HG03457 (cell line): ENCODE data around the gene CCNT1.
"Not testable (repeated sequence)": the region's sequence is repeated elsewhere in the genome, so short reads cannot be mapped to it uniquely, and the experiment has no call there.

Experiments used
- ATAC-seq: cut with Tn5 transposase; IDR thresholded peaks from one replicate; pipeline ENCODE4 v1.9.1; 2021; ENCODE audit warnings: moderate number of reproducible peaks; ENCODE audit not compliant: unreplicated experiment

CCNT1 gene

DNA sequence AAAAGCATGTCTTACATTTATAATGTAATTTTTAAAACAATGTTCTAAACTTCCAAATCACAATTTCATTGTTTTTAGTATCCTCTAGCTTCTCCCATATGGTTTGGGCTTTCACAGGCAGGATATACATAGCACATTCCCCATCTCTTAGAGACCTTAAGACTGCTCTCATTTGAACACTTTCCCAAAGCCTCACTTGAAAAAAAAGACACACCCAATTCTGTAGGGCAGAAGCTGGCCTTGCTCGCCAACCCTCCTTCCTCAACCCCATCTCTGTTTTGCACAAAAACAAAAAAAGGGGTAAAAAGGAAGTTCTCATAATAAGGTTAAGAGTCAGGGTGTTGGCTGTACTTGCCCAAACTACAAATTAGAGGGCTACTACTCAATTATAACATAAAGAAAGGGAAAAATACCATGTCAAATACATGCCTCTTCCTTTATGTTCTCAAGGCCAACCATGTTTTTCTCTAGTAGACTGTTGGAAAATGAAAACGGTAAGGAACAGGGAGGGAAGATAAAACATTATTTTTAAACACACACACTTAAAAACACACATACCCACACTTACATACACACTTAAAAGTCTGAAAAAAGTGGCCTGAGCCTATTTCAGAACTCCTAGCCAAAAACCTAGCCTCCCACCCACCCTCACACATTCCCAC, 24.6 kb downstream of the CCNT1 start:
- ATAC-seq = no peak

GRCh38 chr12:48690990-48691389, 25.5 kb downstream of the CCNT1 start:
- no peak for ATAC-seq

GRCh38 chr12:48690436-48690835, 26.1 kb downstream of the CCNT1 start:
- ATAC-seq = no peak

DNA sequence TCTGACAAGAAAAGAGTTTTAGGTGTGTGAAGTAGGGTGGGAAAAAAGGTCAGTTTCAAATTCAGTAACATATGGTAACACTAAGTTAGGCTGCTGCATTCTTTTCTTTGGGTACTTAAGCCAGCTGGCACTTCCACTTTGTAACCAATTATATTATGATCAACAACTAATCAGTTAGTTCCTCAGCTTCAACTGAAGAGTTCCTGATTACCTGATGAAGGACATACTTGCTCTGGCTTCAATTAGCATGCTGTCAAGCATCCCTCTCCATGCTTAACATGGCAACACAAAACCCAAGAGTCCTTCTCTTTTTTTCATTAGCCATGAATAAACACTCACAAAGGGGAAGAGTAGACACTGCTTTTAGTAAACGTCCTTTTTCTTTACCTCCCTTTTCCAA, 27.7 kb downstream of the CCNT1 start:
- ATAC-seq = no peak

- no peak for ATAC-seq
These were observed 28.9 kb downstream of the CCNT1 start for GRCh38 chr12:48687592-48687991.

- ATAC-seq = no peak
These were observed 29.7 kb downstream of the CCNT1 start for GRCh38 chr12:48686615-48687334.

DNA sequence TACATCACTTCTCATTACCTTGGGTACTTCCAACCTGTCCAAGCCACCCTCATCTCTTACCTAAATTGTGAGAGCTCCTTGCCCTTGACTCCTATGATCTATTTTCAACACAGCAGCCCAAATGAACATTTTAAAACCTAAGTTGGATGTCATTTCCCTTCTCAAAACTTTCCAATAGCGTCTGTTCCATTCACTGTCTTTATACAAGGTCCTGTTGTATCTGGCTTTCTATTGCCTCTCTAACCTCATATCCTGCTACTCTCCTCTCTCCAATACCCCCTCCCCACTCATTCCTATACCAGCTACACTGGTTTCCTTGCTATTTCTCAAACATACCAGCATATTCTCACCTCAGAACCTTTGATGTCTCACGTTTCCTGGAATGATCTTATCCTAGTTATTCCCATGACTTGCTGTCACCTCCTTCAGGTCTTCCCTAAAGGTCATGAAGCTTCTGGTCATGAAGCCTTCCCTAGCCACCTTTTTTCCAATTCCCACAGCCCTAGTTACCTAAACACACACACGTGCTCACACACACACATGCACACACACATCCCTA, 30.4 kb downstream of the CCNT1 start:
- no peak for ATAC-seq

GRCh38 chr12:48683534-48683933, 33.0 kb downstream of the CCNT1 start:
- ATAC-seq = no peak

DNA sequence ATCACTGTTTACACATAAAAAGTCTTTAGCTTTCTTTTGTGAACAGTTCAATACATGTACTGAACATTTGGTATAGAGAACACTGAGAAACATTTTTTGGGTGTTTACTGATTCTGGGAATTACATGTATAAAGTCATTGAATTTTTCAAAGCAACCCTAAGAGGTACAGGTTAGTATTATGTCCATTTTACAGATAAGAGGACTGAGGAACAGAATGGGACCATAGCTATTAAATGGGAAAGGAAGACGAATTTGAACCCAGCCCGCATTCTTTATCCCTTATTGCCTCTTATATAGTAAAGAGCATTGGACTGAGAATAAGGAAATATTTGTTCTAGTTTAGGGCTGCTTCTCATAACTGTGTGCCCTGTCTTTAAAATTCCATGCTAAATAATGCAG, 33.6 kb downstream of the CCNT1 start:
- no peak for ATAC-seq

DNA sequence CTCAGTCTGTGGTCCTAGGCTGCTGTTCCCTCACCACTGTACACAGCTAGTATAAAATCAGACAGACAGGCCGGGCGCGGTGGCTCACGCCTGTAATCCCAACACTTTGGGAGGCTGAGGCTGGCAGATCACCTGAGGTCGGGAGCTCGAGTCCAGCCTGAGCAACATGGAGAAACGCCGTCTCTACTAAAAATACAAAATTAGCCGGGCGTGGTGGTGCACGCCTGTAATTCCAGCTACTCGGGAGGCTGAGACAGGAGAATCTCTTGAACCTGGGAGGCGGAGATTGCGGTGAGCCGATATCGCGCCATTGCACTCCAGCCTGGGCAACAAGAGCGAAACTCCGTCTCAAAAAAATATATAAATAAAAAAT, 34.0 kb downstream of the CCNT1 start:
- not testable (repeated sequence) for ATAC-seq

GRCh38 chr12:48681710-48682532, 34.6 kb downstream of the CCNT1 start, which contains the start of gene KANSL2:
KANSL2 (minus strand) TSS chr12:48682238; CDS start chr12:48681632, 606 bp downstream.
- peak; percentile 93 for ATAC-seq

GRCh38 chr12:48681399-48681709, 35.2 kb downstream of the CCNT1 start:
- ATAC-seq = no peak

GRCh38 chr12:48680861-48681260, 35.6 kb downstream of the CCNT1 start:
- no peak for ATAC-seq

DNA sequence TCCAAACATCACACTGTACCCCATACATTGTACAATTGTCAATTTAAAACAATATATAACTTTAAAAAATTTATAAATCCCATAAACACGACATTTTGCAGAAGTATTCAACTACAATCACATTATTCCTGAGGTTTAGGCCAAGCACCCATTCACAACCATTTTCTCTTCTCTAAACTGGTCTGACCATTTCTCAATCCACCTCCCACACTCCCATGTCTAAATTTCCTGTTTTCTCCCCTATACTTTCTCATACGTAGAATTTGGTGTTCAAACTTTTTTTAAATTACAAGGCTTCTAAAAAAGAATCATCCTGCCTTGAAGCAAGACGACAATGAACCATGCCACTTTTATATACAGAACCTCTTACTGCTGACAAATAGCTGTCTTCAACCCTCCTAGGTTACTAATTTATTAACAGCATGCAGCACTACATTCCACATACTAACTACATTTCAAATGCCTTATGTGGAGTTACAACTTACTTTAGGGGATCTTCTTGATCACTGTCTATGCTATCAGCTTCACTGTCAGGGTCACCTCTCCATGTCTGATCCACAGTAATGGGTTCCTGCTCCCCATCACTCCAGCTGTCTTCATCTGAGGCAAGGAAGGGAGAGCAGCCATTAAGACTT, 37.8 kb downstream of the CCNT1 start:
- no peak for ATAC-seq

- ATAC-seq = no peak
These were observed 45.2 kb downstream of the CCNT1 start for GRCh38 chr12:48671231-48671856.

DNA sequence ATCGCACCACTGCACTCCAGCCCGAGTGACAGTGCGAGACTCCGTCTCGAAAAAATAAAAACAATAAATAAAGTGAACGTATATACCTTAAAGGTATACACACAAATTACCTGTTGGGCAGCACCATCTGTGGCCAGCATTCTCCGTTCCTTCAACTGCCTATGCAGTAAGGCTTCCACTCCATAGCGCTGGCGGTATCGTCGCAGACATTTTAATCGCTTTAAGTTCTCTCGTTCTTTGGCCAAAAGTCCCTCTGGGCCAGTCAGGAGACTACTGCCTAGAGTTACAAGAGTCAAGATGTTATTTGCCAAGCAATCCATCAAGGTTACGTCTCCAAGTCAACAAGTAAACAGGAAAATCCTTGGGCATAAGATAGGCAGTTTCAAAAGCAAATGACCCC, 47.5 kb downstream of the CCNT1 start:
- ATAC-seq = no peak

DNA sequence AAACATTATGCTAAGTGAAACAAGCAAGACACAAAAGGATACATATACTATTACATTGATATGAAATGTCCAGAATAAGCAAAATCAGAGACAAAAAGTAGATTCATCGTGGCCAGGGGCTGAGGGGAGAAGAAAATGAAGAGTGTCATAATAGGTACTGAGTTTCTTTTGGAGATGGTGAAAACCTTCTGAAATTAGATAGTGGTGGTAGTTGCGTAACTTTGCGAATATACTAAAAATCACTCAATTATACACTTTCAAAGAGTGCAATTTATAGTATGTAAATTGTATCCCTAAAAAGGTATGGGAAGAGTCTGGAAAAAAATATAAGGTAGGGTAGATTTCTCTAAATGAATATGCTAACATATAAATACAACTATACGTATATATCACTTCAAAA, 56.6 kb downstream of the CCNT1 start:
- no peak for ATAC-seq

- no peak for ATAC-seq
These were observed 64.8 kb downstream of the CCNT1 start for GRCh38 chr12:48651681-48652080.

GRCh38 chr12:48645354-48645753, 71.2 kb downstream of the CCNT1 start:
- ATAC-seq = not testable (repeated sequence)

- ATAC-seq = no peak
These were observed 73.5 kb downstream of the CCNT1 start for GRCh38 chr12:48643011-48643410.
